ENCODE data around the gene PARP1.
"Not testable (repeated sequence)": the region's sequence is repeated elsewhere in the genome, so short reads cannot be mapped to it uniquely, and the experiment has no call there.

PARP1 gene

GRCh38 chr1:226407497-226408284 is at the start of gene PARP1:
Gene PARP1, minus strand, starts transcription at chr1:226408093. Its CDS starts 164 bp downstream, at chr1:226407929.
- peak; percentile 77 for DNase-seq (ENCODE audit: low read depth)

GRCh38 chr1:226457307-226457712 is 49.4 kb upstream of the PARP1 start:
- DNase-seq (ENCODE audit: low read depth): peak; percentile 21

GRCh38 chr1:226455843-226456242 is 48.0 kb upstream of the PARP1 start:
- DNase-seq (ENCODE audit: low read depth): no peak

GRCh38 chr1:226454349-226454748 is 46.5 kb upstream of the PARP1 start:
- DNase-seq (ENCODE audit: low read depth): no peak

GRCh38 chr1:226453015-226453704 is 45.3 kb upstream of the PARP1 start:
- no peak for DNase-seq (ENCODE audit: low read depth)

- DNase-seq (ENCODE audit: low read depth): no peak
These were observed 42.8 kb upstream of the PARP1 start for GRCh38 chr1:226450688-226451087.

DNA sequence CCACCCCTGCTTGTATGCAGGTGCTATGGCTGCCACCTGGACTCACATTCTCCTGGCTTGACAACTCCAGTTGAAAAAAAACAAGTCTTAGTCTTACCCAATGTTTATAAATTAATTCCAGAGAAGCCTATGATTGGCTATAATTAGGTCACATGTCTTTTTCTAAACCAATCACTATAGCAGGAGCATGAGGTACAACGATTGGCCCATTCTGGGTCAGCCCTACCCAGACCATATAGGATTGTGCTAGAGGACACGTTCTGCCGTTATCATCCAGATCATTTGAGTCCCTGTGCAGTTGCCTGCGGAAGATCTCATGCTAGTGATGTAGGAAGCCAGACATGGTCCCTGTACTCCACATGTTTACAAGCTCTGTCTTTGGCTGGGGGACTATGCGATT is 41.9 kb upstream of the PARP1 start:
- DNase-seq (ENCODE audit: low read depth): no peak

GRCh38 chr1:226447932-226448665 is 40.2 kb upstream of the PARP1 start:
- no peak for DNase-seq (ENCODE audit: low read depth)

DNA sequence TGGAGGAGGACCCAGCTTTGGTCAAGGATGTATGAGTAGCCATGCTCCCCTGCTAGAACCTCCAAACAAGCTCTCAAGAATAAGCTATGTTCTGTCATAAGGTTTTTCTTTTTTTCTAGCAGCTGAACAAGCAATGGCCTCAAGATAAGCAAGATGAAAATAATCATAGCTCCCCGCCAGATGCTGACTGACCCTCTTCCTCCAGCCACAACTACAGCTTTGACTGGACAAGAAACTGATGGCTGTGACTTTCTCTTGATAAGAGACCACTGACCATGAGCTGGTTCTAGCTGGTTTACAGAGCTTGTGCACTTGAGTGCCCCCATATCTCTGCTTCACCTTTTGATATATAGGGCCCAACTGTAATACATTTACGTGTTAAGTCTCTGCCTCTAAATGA is 38.2 kb upstream of the PARP1 start:
- DNase-seq (ENCODE audit: low read depth): no peak

DNA sequence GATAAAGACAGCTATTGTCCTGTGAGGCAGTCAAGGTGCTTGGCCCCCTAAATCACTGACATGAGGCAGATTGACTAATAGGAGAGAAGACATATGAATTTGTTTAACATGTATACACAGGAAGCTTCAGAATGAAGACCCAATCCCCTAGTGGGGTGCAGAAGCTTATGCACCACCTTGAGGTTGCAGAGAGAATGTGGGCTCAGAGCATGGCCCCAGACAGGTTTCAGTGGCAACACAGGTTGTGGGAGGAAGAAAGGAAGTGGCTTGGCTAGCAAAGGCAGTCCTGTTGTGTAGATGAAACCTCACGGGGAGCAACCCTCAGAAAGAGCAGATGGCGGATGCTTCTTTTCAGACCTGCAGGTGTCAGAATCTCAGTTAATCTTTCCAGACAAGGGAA is 37.0 kb upstream of the PARP1 start:
- DNase-seq (ENCODE audit: low read depth): peak; percentile 30

GRCh38 chr1:226443439-226443838 is 35.5 kb upstream of the PARP1 start:
- DNase-seq (ENCODE audit: low read depth): no peak

GRCh38 chr1:226443033-226443432 is 35.1 kb upstream of the PARP1 start:
- DNase-seq (ENCODE audit: low read depth): no peak

DNA sequence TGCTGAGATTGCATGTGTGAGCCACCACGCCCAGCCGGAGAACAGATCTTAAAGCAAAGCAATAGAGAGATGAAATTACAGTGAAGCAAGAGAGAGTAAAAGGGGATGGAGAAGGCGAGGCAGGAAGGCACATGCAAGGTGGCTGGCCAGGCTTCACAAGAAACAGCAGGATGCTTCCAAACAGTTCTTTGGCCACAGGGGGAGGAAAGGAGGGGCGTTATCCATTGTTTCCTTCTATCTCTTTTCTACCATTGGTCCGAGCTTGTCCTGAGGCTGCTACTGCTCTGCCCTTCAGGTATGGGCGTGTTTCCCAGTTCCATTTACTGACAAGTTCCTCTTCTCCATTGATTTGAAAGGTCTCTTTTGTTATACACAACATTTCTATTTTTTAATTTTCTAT is 33.7 kb upstream of the PARP1 start:
- DNase-seq (ENCODE audit: low read depth): no peak

- DNase-seq (ENCODE audit: low read depth): no peak
These were observed 32.6 kb upstream of the PARP1 start for GRCh38 chr1:226440512-226440911.

DNA sequence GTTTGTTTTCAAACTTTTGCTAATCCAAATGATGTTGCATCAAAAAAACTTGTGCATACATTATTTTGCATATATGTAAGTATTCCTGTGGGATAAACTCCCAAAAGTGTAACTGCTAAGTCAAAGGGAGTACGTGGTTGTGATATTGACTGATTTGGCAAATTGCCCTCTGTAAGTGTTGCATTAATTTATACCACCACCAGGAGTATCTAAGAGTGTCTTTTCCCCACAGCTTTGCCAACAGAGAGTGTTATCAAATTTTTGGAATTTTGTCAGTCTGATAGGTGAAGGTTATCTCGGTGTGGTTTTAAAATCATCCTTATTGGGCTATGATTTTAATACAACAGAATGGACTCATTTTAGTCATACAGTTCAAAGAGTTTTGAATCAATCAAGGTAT is 30.1 kb upstream of the PARP1 start:
- DNase-seq (ENCODE audit: low read depth): no peak

GRCh38 chr1:226436855-226437491 is 29.1 kb upstream of the PARP1 start:
- DNase-seq (ENCODE audit: low read depth): no peak

DNA sequence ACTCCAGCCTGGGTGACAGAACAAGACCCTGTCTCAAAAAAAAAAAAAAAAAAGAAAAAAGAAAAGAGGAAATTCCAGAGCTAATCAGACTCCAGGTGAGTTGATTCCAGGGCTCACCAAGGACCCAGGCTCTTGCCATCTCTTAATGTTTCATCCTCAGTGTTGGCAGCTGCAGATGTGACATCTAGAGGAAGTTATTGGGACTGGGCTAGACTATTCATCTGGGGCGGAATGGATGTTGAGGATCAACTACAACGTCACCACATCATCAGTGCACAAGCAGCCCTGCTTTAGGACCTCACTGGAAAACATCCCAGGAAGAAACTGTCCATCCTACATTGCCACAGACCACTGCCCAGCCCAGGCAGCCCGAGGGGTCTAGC is 28.6 kb upstream of the PARP1 start:
- no peak for DNase-seq (ENCODE audit: low read depth)

GRCh38 chr1:226433341-226433720 is 25.4 kb upstream of the PARP1 start:
- DNase-seq (ENCODE audit: low read depth): no peak

DNA sequence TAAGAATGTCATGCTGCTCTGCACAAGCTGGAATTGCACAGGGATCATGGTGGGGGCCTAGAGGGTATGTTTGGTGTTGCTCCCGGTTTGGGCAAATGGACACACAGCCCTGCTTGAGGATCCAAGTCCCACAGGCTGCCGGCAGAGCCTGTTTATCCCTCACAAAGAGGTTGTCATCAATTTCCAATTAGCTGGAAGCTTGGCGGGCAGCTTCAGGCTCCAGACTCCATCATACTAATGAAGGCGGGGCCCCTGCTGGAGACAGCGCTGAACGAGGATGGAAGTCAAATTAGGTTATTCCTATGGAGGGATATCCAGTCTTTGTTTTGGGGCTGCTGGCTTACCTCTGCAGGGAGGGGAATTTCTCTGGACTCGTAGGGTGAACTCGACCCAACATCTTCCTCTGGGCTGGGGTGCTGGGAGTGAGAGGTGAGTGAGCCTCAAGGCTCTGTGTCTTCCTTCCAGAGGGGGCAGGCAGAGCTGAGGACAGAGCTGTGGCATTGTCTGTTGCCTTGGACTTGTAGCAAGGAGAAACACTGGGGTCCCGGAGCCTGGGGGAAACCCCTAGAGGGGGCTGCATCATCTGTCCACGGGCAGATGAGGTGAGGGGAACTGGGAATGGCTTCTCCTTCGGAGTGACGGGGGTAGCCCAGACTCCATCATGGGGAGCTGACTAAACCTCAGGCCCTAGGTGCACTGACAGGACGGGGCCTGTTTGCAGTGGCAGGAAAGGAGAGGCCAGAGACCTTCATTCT is 24.9 kb upstream of the PARP1 start:
- no peak for DNase-seq (ENCODE audit: low read depth)

- DNase-seq (ENCODE audit: low read depth): not testable (repeated sequence)
These were observed 24.0 kb upstream of the PARP1 start for GRCh38 chr1:226431898-226432297.

GRCh38 chr1:226429858-226430715 is 22.2 kb upstream of the PARP1 start:
- DNase-seq (ENCODE audit: low read depth): no peak

Data from stimulated activated CD8-positive, alpha-beta memory T cell treated with anti-CD3 and anti-CD28 coated beads, Interleukin-4, amount 100 ng/mL, for 24 hours (primary cell).